Gastroesophageal sphincter (tissue), 4 donors: ENCODE measurements around the gene HCFC1. TPM values are rescaled to one million over a fixed set of nuclear protein-coding genes. Genes with fewer than 3 reads are reported as not detected.

ENCODE experiments used
- ATAC-seq: fragments of 150-250 bp; one replicate; pipeline ENCODE4 v1.9.1; 2016; ENCODE audit warnings: mild to moderate bottlenecking, moderate library complexity
- H3K27ac ChIP-seq, 4 donors: fragments of 200-600 bp; sonication (generic) in 3 of 4; 1 replicate in 3 of 4; 2 replicates in 1 of 4; pipeline ENCODE4 v1.5.1; 2016 to 2019
- H3K27me3 ChIP-seq: fragments of 200-600 bp; sonication (generic); one replicate; pipeline ENCODE4 v1.5.1; 2019
- H3K36me3 ChIP-seq, 2 donors: fragments of 200-600 bp; sonication (generic); one replicate each; pipeline ENCODE4 v1.5.1; 2019; ENCODE audit warnings: control low read depth in 1 of 2
- H3K4me1 ChIP-seq, 3 donors: fragments of 200-600 bp; sonication (generic); 1 replicate in 2 of 3; 2 replicates in 1 of 3; pipeline ENCODE4 v1.5.1; 2016 to 2019; ENCODE audit warnings: control low read depth in 2 of 3
- H3K4me3 ChIP-seq, 2 donors: fragments of 200-600 bp; sonication (generic); one replicate each; pipeline ENCODE4 v1.5.1; 2019; ENCODE audit warnings: mild to moderate bottlenecking in 1 of 2, moderate library complexity in 1 of 2
- H3K9me3 ChIP-seq, 3 donors: fragments of 200-600 bp; sonication (generic); one replicate each; pipeline ENCODE4 v1.5.1; 2017 to 2019; ENCODE audit warnings: control low read depth in 2 of 3
- EP300 ChIP-seq: sonication (generic); formaldehyde crosslinking; IDR thresholded peaks from one replicate; pipeline ENCODE4 v1.6.1; 2017; ENCODE audit warnings: antibody characterized with exemption, mild to moderate bottlenecking
- POLR2A ChIP-seq, 2 donors: fragments of 450-650 bp; IDR thresholded peaks; one replicate each; pipeline ENCODE4 v1.6.1; 2017; ENCODE audit warnings: antibody characterized with exemption in 2 of 2, mild to moderate bottlenecking in 2 of 2, moderate library complexity in 1 of 2
- POLR2AphosphoS5 ChIP-seq: sonication (generic); formaldehyde crosslinking; IDR thresholded peaks from one replicate; pipeline ENCODE4 v1.6.1; 2017; ENCODE audit warnings: antibody characterized with exemption
- WGBS, 2 donors: methylation state at CpG; one replicate each; pipeline ENCODE4 v1.1.5; 2018; ENCODE audit warnings: low coverage in 1 of 2; 5-methylcytosine and 5-hydroxymethylcytosine counted together
- total RNA-seq, 4 donors: library from RNA; depleted of rRNA; stranded (reverse); fragments of >200 nt; gene quantifications; one replicate each; pipeline ENCODE4 v1.1.0, GENCODE V29; 2016
- TF ChIP-seq, protein P1 (sequence below), 4 experiments: fragments of 200-600 bp in 2 of 4; fragments of 450-650 bp in 2 of 4; sonication (generic) in 1 of 4; IDR thresholded peaks; one replicate each; pipeline ENCODE4 v1.5.1; 2017 to 2019; ENCODE audit warnings: antibody characterized with exemption in 4 of 4, mild to moderate bottlenecking in 2 of 4, moderate library complexity in 2 of 4

The HCFC1 gene
- total RNA-seq, 4 donors from 2014 or later, result 32.9 to 94.4 (median 43.1) TPM

DNA sequence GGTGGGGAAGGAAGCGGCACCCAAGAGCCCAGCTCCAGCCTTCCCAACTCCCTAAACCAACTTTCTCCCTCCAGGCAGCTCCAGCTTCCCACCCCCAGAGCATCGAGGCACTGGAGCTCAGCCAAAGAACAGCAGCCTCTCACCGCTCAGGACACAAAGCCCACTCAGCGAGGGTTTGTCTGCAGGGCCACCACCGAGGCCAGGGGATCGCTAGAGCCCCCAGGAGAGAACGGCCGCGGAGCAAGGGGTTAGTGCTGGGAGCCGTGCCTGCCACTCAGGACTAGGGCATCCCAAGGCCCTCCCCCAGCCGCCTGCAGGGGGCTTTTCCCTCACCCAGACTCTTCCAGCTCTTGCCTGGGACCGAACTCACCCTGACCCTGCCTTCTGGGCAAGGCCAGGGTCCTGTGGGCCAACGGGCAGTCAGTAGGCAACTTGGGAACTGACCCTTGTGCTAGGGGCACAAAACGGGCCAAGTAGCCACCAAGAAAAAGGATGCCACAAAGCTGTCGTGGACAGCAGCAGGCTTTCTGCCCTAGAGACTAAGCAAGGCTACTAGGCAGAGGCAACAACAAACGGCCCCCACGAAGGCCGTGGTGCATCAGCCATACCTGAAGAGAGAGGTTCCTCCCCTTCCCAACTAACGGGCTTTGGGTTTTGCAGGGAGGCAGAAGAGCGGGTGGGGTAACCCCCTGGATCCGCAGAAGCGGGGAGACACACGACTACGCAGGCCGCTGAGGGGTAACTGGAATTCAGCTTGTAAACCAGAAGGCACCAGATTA, 2.3 kb downstream of the HCFC1 start:
- 27% methylated on average over 5 of the region's 25 CpGs; no CpG with 5 or more reads in 1 of the 2 donors for WGBS, 2 donors
- peak overlapping the region; percentile 65 to 76 for H3K4me3 ChIP-seq
- TF ChIP-seq, protein P1, sequence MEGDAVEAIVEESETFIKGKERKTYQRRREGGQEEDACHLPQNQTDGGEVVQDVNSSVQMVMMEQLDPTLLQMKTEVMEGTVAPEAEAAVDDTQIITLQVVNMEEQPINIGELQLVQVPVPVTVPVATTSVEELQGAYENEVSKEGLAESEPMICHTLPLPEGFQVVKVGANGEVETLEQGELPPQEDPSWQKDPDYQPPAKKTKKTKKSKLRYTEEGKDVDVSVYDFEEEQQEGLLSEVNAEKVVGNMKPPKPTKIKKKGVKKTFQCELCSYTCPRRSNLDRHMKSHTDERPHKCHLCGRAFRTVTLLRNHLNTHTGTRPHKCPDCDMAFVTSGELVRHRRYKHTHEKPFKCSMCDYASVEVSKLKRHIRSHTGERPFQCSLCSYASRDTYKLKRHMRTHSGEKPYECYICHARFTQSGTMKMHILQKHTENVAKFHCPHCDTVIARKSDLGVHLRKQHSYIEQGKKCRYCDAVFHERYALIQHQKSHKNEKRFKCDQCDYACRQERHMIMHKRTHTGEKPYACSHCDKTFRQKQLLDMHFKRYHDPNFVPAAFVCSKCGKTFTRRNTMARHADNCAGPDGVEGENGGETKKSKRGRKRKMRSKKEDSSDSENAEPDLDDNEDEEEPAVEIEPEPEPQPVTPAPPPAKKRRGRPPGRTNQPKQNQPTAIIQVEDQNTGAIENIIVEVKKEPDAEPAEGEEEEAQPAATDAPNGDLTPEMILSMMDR (IDR thresholded peaks at IDR 0.05), result no peak
- TF ChIP-seq EP300 (no peak), POLR2A (IDR thresholded peaks at IDR 0.05) (no peak), POLR2AphosphoS5 (no peak)
- H3K9me3 ChIP-seq, result no peaks in the 10 kb centered on the region
- H3K27ac ChIP-seq, result peak overlapping the region; percentile 94 to 99 (median 98)
- peaks cover 0 to under 1% of the 10 kb centered on the region in 2 donors for H3K36me3 ChIP-seq
- no peaks in the 10 kb centered on the region for H3K27me3 ChIP-seq
- H3K4me1 ChIP-seq, result peaks cover 2 to 68% (median 39%) of the 10 kb centered on the region in 3 donors
- ATAC-seq, result no peak

- peaks cover 0 to 6% of the 10 kb centered on the region in 2 donors for H3K36me3 ChIP-seq
- no peaks in the 10 kb centered on the region for H3K9me3 ChIP-seq
- TF ChIP-seq POLR2A (IDR thresholded peaks at IDR 0.05) (no peak), EP300 (no peak), POLR2AphosphoS5 (no peak)
- TF ChIP-seq, protein P1 (IDR thresholded peaks at IDR 0.05), result no peak
- peak overlapping the region in 1 of 2 donors; percentile 76 for H3K4me3 ChIP-seq
- WGBS, 2 donors, result 37% methylated on average over 2 of the region's 12 CpGs; no CpG with 5 or more reads in 1 of the 2 donors
- H3K27me3 ChIP-seq, result no peaks in the 10 kb centered on the region
- no peak for ATAC-seq
- H3K4me1 ChIP-seq, result peaks cover 2 to 64% (median 36%) of the 10 kb centered on the region in 3 donors
- H3K27ac ChIP-seq, result peak overlapping the region in 3 of 4 donors; percentile 97 to 99 (median 99)
Measured at GRCh38 chrX:153968754-153969124, 2.9 kb downstream of the HCFC1 start.

DNA sequence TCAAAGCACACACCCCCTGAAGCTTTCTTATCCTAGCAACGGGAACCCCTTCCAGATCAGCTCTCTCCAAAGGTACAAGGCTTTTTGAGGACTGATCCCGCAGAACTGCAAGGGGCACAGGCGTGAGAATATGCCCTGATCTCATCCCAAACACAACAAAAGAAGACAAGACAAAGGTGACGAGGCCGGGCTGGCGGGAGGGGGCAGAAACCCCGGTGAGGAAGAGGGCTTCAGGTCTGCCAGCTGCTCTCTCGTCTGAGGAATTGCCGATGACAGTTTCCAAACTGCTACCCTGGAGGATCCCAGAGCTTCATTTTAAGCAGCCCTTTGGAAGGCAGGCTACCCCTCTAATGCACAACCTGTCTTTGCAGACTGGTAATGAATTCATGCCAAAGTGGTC, 3.4 kb downstream of the HCFC1 start:
- peak overlapping the region in 3 of 4 donors; percentile 97 to 99 (median 99) for H3K27ac ChIP-seq

GRCh38 chrX:153967536-153968224, 3.9 kb downstream of the HCFC1 start:
- TF ChIP-seq POLR2A (IDR thresholded peaks at IDR 0.05) (no peak), POLR2AphosphoS5 (no peak), EP300 (no peak)
- TF ChIP-seq, protein P1 (IDR thresholded peaks at IDR 0.05), result no peak

More for the DNA sequence above, 3.4 kb downstream of the HCFC1 start:
- no peak for ATAC-seq
- peaks cover 2 to 59% (median 34%) of the 10 kb centered on the region in 3 donors for H3K4me1 ChIP-seq
- TF ChIP-seq, protein P1 (IDR thresholded peaks at IDR 0.05), result no peak
- TF ChIP-seq POLR2AphosphoS5, result no peak
- no peak for TF ChIP-seq EP300
- no peak for TF ChIP-seq POLR2A (IDR thresholded peaks at IDR 0.05)
- peaks cover 0 to 11% of the 10 kb centered on the region in 2 donors for H3K36me3 ChIP-seq
- WGBS, 2 donors, result 92% methylated on average over 6 of the region's 9 CpGs; no CpG with 5 or more reads in 1 of the 2 donors
- no peaks in the 10 kb centered on the region for H3K27me3 ChIP-seq
- H3K4me3 ChIP-seq, result peak overlapping the region in 1 of 2 donors; percentile 76
- H3K9me3 ChIP-seq, result no peaks in the 10 kb centered on the region

More at GRCh38 chrX:153967536-153968224, 3.9 kb downstream of the HCFC1 start:
- Histone ChIP-seq H3K36me3 (peaks cover 0 to 17% of the 10 kb centered on the region in 2 donors), H3K9me3 (no peaks in the 10 kb centered on the region), H3K4me3 (peak overlapping the region in 1 of 2 donors; percentile 76), H3K4me1 (peaks cover 2 to 58% (median 34%) of the 10 kb centered on the region in 3 donors), H3K27ac (peak overlapping the region in 3 of 4 donors; percentile 97 to 99 (median 99)), H3K27me3 (no peaks in the 10 kb centered on the region)
- ATAC-seq, result no peak
- 63% methylated on average over 13 of the region's 16 CpGs; no CpG with 5 or more reads in 1 of the 2 donors for WGBS, 2 donors
